HG03442 (cell line): Measurements from ENCODE around the gene SUMO4.

Experiments
- ATAC-seq: cut with Tn5 transposase; IDR thresholded peaks from one replicate; pipeline ENCODE4 v1.9.1; 2021; ENCODE audit warnings: mild to moderate bottlenecking, moderate library complexity; ENCODE audit not compliant: unreplicated experiment

SUMO4 gene

DNA sequence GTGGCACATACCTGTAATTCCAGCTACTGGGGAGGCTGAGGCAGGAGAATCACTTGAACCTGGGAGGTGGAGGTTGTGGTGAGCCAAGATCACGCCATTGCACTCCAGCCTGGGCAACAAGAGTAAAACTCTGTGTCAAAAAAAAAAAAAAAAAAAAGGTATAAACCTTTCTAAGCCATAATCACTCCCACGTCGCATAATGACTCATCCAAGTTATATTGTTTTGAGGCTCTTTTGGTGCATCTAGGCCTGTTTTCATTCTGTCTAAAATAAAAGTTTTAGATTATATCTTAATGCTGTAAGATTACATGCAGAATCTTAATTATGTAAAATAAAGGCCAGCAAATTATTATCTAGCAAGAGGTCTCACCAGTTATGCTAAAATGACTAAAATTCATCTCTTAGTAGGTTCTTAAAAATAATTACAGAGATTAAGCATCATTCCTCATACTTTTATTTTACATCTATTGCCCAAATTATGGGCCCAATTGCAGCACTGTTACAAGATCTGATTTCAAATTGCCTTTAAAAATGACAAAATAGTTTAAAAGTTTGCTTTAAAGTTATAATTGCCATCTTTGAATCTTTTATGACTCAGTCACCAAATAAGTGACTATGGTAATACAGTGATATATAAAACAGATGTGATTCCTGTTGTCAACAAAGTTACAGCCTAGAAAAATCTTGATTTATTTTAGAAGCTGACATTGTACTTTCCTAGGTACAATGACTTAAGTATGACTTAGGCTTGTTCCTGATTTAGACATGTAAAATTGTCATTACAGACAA, 10.4 kb upstream of the SUMO4 start:
- no peak for ATAC-seq

DNA sequence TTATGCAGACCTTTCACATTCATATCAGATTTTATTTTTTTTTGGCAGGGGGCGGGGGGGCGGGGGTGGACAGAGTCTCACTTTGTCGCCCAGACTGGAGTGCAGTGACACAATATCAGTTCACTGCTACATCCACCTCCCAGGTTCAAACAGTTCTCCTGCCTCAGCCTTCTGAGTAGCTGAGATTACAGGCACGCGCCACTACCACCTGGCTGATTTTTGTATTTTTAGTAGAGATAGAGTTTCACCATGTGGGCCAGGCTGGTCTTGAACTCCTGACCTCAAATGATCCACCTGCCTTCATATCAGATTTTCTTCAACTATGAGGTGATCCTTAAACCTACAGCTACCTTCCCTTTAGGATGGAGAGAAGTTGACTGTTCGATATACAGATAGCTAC, 8.0 kb upstream of the SUMO4 start:
- no peak for ATAC-seq

DNA sequence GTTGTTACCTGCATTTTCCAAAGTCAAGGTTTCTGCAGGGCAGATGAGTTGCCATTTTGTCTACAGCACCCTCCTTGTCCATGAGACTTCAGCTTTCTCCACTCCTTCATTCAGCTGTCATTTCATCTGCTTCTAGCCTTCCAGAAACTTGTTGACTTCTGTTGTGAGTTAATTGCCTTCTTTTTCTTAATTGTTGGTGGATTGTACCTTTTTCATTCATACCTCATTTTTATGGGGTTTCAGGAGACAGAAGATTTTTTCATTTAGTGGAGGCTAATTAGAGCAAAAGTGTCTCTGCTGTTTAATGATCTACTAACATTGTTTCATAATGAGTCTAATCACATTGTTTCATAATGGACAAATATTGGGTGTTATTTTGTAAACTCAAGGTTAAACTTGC, 7.5 kb upstream of the SUMO4 start:
- ATAC-seq = no peak

DNA sequence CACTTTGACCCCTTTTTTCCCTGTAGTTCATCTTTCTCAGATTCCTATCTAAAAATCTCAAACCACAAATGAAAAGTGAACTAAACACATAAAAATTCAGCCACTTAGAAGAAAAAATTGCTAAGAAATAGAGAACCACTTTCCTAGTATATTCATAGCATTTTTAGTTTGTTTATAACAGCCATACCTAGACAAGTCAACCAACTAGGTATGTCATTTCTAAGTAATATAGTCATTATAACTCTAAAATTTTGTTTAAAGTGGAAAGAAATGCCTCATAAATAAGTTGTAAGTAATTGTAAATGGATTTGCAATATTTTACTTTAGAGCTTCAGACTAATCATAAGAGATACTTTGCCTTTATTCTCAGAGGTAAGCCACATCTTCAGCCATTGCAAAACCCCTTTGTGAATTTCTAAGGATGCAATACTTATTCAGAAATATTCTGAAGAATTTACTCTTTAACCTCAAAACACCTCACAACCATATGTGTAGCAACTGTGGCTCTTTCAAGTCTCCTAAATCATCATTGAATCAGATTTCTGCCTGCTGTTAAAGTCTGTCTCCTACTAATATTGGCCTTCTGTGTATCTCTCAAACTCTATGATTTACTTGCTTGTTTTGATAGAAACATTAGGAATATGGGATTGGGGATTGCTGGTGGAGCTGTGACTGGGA, 6.9 kb upstream of the SUMO4 start:
- no peak for ATAC-seq

DNA sequence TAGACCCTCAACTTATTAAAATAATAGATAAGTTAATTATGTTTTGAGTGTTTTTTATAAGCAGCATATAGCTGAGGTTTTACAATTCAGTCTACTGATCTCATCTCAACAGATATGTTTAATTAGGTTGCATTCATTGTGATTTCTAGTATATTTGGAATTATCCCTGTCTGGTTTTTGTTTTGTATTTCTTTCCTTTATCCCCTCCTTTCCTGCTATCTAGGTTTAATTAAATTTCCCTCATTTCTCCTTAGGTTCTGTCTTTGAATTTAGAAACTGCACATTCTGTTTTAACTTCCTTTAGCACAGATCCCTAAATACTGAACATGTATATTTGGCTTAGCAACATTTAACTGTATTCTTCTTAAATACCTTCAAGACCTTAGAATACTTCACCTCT, 4.9 kb upstream of the SUMO4 start:
- no peak for ATAC-seq

DNA sequence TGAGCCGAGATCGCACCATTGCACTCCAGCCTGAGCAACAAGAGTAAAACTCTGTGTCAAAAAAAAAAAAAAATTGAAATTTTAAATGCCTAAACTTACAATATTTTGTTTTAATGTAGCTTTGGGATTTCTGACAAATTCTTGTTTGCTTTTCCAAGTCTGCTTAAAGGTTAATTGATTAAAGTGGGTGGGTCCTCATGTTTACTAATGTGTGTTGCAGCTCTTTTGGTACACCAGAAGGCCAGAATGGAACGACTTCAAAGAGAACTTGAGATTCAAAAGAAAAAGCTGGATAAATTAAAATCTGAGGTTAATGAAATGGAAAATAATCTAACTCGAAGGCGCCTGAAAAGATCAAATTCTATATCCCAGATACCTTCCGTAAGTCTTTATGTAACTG, 2.7 kb upstream of the SUMO4 start:
- no peak for ATAC-seq

DNA sequence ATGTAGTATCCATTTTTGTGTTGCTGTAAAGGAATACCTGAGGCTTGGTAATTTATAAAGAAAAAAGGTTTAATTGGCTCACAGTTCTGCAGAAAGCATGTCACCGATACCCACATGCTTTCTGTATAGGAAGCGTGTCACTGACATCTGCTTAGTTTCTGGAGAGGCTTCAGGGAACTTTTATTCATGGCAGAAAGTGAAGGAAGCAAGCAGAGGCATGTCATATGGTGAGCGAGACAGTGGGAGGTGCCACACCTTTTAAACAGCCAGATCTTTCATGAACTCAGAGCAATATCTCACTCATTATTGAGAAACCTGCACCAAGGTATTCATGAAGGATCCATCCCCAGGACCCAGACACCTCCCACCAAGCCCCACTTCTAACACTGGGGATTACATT, 3.5 kb downstream of the SUMO4 start:
- no peak for ATAC-seq

DNA sequence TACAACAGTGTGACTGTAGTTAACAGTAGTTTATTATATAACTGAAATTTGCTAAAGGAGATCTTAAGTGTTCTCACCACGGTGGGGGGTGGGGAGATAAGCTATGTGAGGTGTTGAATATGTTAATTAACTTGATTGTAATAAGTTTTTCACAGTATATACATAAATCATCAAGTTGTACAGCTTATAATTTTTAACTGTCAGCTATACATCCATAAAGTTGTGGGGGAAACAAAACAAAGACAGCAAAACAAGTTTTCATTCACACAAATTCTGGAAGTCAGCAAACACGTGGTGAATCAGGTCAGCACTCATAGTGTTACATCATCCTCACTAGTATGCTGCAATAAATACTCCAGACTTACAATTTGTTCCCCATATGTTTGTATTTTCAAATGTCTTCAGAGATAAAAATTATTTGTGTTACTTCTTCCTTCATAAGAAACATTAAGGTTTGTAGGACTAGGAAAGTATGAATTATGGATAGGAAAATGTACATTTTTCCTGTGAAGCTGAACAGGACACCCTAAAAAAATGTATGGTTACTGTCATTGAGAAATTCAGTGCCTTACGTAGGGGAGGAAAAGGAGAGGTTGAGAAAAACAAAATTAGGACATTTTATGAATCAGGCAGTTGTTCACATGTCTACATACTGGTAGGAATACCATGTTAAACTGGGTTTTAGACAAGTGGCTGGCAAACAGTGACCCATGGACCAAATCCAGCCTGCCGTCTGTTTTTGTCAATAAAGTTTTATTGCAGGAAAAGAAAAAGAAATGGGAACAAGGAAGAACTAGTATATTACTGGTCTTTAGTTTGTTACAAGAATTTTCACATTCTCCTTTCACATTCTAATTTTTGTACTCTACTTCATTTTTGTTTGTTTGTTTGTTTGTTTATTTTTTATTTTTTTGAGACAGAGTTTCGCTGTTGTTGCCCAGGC, 6.0 kb downstream of the SUMO4 start:
- no peak for ATAC-seq

DNA sequence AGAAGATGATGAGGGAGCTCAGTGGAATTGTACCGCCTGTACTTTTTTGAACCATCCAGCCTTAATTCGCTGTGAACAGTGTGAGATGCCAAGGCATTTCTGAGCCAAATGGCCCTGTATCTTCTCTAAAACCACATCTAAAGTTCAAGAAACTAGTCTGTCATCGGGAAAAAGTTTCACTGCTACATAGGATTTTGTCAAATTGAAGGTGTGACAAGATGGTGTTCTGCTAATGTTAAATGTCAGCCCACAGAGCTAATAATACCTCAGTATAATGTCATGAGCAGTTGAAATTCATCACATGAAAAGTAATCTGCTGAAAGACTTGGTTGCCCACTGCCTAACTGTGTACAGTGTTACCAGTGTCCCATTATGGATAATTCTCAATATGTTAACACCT, 9.6 kb downstream of the SUMO4 start:
- ATAC-seq = no peak

DNA sequence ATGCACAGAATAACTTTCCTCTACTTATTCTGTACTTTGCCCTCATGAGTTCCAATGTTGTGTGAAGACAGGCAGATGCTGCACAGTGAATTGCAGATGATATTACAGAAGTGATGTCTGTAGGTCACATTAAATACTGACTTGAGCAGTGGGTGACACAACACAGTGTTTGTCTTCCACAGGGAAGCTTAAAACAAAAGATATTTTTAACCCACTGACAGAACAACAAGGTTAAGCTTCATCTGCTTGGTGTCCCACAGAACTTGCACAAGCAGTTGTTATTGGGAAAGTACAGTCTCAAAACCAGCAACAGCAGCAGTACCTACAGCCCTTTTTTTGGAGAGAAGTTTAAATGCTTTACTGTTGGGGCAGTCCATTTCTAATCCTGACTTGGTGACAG, 10.5 kb downstream of the SUMO4 start:
- ATAC-seq = no peak

DNA sequence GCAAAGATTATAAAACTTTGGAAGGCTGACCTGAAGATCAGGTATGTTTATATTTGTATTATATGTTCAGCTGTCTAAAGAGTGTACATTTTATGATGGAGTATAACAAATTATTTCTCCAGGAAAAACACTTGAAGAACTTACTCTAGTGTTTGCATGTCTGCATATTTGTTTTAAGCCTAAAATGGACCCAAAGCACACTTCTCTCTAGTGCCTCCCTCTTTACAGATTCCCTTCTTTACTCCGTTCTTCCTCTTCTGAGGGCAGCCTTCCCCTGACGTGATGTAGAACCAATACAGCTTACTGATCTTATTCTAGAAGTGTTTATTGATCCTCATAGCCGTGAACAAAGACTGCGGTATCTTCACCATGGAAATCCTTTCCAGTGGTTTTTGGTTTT, 13.9 kb downstream of the SUMO4 start:
- ATAC-seq = no peak

DNA sequence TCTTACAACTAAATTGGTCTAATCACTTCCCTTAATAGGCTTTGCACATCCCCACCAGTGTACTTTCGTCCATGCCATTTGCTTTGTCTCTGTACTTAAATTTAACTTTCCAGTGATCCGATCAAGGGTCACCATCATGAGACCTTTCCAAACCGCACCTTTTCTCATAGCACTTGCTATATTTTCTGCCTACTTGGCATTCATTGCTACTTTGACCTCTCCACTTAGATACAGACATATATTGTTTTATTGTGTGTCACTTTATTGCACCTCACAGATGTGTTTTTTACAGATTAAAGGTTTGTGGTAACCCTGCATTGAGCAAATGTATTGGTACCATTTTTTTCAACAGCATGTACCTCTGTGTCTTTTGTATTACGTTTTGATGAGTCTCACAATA, 14.8 kb downstream of the SUMO4 start:
- ATAC-seq = no peak

DNA sequence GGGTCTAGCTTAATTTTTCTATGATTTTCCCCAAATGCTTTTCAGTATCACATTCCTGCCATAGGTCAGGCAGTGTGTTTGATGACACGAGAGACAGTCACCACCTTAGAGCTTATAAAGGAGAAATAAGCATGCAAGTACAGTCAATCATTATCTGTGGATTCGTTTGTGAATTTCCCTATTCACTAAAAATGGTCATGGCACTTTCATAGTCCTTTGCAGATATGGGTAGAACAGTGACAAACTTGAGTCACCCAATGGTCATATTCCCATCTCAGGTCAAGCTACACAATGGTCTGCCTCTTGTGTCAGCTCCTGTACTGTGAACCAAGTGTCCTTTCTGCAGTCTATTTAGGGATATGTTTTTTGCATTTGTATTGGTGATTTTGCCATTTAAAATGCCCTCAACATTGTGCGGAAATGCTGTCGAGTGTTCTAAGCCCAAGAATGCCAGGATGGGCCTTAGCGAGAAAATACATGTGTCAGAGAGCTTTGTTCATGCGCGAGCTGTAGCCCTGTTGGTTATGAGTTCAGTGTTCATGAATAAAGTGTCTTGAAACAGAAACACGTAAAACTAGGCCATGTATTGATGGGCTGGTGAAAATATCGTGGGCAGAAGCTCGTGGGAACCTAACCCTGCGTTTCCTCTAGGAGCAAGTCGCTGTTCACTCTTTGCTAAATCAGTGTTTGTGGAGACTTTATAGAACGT, 19.8 kb downstream of the SUMO4 start:
- no peak for ATAC-seq

DNA sequence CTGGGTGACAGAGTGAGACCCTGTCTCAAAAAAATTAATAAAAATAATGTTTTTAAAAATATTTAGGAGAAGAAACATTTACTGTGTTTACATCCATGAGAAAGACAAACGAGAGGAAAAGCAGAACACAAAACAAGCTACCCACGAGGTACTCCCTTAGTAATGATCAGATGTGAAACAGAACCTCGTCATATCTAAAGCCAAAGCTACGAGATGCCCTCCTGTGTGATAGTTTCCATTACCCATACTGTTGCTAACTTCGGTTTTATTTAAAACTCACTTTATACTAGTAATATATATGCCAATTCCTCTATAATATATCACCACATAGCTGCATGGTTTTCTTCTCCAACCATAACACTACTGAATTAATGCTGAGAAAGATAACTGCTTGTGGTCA, 21.1 kb downstream of the SUMO4 start:
- no peak for ATAC-seq

DNA sequence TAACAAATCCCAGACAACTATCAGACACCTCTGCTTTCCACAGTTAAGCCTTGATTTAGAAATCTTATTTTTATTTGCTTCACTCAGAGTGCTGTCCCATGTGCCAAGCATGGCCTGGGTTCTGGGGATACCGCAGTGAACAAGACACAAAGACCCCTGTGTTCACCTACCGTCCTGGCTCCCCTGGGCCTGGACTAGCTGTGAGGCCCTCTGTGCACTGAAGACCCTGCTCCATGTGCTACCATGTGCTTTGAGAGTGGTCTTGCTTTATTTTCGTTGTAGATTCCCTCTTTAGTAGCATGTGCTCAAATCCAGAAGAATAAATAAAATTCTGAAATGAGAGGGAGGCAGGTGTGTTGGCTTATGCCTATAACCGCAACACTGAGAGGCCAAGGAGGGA, 22.5 kb downstream of the SUMO4 start:
- no peak for ATAC-seq

DNA sequence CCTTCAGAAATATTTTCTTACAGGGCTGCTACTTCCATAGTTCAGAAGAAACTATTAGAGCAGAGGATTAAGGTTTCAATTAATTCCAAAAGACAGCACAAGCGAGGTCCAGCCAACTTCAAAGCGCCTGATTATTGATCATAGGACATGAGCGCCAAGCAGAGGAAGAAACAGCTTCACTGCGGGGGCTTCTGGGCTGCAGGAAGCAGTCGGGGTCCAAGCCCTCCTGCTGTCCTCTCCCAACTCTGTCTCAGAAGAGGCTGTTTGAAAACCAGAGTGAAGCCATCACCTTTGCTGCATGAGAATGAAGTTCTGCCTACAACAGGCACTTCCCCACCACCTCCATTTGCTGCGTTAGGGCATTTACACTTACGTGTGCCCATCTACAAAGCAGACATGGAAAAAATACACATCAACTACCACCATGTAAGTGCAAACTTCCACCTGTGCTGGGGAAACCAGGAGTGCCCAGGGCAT, 23.9 kb downstream of the SUMO4 start:
- no peak for ATAC-seq

DNA sequence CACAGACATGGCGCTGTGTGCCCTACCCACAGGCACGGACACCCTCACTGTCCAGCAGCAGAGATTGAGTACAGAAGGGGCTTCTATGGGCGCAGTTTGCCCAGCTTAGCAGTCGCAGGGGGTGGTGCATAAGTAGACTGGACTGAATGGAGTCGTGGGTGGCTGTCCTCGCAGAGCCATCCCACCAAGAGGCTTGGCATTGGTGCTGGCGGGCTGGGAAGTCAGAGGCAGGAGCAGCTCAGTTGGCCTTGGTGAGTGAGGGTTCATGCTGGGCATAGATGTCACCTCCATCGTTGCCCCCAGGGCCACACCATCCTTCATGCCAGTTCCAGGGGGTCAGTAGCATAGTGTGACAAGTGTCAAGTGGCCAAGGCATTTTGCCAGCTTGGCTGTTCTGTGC, 25.2 kb downstream of the SUMO4 start:
- ATAC-seq = no peak

DNA sequence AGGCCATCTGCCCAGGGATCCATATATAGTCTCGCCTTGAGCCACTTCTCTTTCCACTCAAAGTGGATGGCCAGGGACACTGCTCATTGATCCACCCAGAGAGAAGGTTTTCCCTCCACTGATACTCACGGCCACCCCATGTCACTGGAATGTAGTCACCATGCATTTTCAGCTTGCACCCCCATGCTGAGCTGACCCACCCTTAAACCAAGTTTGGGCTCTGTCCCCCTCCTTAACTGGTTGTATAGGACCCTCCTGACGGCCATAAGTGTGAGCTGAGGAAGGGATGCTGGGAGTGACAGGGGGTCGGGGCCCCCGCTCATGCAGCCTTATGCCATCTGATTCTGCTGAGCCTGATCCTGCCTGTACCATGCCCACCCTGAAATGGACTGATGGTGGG, 25.7 kb downstream of the SUMO4 start:
- no peak for ATAC-seq

DNA sequence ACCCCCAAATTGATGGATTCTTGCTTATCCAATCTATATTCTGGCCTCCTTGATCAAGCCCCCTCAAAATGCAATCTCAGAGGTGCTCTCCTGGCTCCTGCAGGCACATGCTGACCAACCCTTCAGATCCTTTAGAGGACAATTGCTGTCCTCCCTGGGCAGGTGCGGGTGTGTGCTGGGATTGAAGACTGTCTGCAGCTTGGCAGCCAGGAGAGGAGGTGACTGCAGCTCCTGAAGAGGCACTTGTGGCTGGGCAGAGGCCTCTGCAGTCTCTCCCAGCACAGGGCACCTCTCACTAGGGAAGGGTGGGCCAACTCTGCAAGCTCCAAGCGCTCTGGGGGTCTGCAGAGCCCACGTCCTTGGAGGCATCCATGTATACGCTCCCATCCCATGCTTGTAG, 28.5 kb downstream of the SUMO4 start:
- ATAC-seq = no peak

DNA sequence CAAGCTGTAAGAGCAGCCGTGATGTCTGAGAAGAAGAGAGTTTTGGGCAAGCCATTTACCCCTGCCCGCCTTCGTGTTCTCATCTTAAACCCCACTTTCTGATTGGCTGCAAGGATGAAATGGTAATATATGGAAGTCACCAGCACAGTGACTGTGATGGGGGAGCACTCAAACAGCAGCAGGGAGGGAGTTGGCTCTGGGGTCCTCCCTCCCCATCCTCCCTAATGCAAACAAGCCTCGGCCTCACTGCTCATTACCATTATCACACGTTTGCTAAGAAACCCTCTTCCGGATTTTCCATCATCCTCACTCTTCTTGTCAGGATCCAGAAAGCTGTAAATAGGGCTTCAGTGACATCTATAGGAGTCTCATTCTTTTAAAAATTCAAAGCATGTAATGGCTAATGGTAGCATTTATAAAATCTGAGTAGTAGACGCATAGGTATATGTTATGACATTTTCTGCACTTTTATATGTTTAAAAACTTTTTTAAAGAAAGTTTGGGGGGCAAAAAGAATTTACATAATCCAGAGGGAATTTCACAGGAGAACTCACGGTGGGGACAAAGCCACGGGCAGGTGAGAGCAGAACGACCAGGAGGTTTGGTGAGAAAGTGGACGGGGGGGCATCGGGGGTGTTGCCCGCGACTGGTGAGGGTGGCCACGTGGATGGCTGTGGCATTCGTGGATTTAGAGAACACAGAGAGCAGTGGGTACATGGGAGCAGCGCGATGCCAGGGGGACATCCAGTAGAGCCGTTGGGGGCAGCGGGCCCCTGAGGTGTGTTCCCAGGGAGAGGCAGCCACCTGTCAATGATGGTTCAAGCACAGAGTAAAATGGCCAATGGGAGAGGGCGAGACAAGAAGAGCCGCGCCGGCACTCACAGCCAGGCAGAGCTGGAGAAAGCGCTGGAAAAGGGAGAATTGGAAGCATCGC, 29.6 kb downstream of the SUMO4 start:
- ATAC-seq = no peak
